ENCODE measurements around the gene HNRNPC. TPM values are rescaled to one million over a fixed set of nuclear protein-coding genes. Genes with fewer than 3 reads are reported as not detected.

HNRNPC gene
- total RNA-seq, 1 experiment from 2014 or later: 843 TPM

DNA sequence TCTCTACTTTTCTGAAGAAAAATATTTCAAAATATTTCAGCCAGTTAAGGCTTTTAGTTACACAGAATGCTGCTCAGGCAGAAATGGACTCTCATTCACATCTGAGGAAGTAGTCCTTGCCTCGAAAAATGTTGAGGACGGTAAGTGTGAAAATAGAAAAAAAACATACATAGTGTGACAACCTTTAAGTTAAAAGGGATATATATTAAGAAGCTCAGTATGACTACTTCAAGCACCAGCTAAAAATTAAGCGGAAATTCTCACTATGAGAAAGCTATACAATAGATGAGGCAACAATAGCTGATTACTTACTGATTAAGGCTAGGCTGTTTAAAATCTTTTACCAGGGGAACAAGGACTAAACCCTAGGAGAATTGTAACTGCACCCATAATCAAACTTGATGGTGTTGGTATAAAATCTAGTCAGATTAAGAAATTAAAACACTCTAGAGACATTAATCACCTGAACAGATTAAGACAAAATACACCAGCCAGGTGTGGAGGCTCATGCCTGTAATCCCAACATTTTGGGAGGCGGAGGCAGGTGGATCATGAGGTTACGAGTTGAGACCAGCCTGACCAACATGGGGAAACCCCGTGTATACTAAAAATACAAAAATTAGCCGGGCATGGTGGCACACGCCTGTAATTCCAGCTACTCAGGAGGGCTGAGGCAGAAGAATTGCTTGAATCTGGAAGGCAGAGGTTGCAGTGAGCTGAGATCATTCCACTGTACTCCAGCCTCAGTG is 53.9 kb downstream of the HNRNPC start:
- no peak overlapping the region for H3K4me3 ChIP-seq (replicated peaks in 1 of 2; ENCODE audit: low read depth in 1 of 2, low read length in 2 of 2)
- intact Hi-C loops (cut with micrococcal nuclease): no loop called here
- ATAC-seq (no peak), DNase-seq (ENCODE audit: low read depth, low spot score) (no peak)
- H3K27ac ChIP-seq (ENCODE audit: low read depth, low read length): no peak overlapping the region
- H3K4me2 ChIP-seq (ENCODE audit: low read length): no peak overlapping the region
- no peaks in the 10 kb centered on the region for H3K9me2 ChIP-seq (ENCODE audit: insufficient read depth)
- no peak overlapping the region for H3K9ac ChIP-seq (ENCODE audit: low read length)
- H3K79me2 ChIP-seq (ENCODE audit: insufficient read depth, low read length): peaks cover 94% of the 10 kb centered on the region
- BruUV-seq (replicated peaks): no TSS peak
- H3K4me1 ChIP-seq (ENCODE audit: control insufficient read depth in 1 of 2, insufficient read depth in 2 of 2, low read length in 2 of 2): peaks cover 0 to 19% of the 10 kb centered on the region in 2 experiments; a peak in 2 of 4 replicates
- H3K9me3 ChIP-seq (ENCODE audit: control insufficient read depth in 1 of 2, insufficient read depth in 1 of 2, low read depth in 1 of 2, low read length in 2 of 2): no peaks in the 10 kb centered on the region
- CTCF ChIA-PET: no interaction called here
- peaks cover 70% of the 10 kb centered on the region for H4K20me1 ChIP-seq (ENCODE audit: insufficient read depth)
- TF ChIP-seq, protein P1, sequence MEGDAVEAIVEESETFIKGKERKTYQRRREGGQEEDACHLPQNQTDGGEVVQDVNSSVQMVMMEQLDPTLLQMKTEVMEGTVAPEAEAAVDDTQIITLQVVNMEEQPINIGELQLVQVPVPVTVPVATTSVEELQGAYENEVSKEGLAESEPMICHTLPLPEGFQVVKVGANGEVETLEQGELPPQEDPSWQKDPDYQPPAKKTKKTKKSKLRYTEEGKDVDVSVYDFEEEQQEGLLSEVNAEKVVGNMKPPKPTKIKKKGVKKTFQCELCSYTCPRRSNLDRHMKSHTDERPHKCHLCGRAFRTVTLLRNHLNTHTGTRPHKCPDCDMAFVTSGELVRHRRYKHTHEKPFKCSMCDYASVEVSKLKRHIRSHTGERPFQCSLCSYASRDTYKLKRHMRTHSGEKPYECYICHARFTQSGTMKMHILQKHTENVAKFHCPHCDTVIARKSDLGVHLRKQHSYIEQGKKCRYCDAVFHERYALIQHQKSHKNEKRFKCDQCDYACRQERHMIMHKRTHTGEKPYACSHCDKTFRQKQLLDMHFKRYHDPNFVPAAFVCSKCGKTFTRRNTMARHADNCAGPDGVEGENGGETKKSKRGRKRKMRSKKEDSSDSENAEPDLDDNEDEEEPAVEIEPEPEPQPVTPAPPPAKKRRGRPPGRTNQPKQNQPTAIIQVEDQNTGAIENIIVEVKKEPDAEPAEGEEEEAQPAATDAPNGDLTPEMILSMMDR (IDR thresholded peaks at IDR 0.05 in 2 of 3, conservative IDR thresholded peaks at IDR 0.05 in 1 of 3; ENCODE audit: borderline replicate concordance in 1 of 3, insufficient read depth in 1 of 3, low read depth in 2 of 3, low read length in 2 of 3): no peak
- no peak for TF ChIP-seq TCF7L2 (IDR thresholded peaks at IDR 0.05; ENCODE audit: borderline replicate concordance, extremely low read depth, insufficient read depth, insufficient read length)
- no peak for TF ChIP-seq SRF (IDR thresholded peaks at IDR 0.05; ENCODE audit: low read depth)
- no peak for TF ChIP-seq POLR2A (IDR thresholded peaks at IDR 0.05; ENCODE audit: borderline replicate concordance, extremely low read depth, insufficient read depth, insufficient read length)
- TF ChIP-seq SIN3A (IDR thresholded peaks at IDR 0.05; ENCODE audit: low read depth): no peak
- TF ChIP-seq EZH2phosphoT487 (IDR thresholded peaks at IDR 0.05; ENCODE audit: borderline replicate concordance): no peak
- TF ChIP-seq FOSL1 (IDR thresholded peaks at IDR 0.05; ENCODE audit: low read depth): no peak
- no peak for TF ChIP-seq CEBPB (IDR thresholded peaks at IDR 0.05; ENCODE audit: low read depth)
- TF ChIP-seq JUND (IDR thresholded peaks at IDR 0.05): no peak
- TF ChIP-seq, protein P2, sequence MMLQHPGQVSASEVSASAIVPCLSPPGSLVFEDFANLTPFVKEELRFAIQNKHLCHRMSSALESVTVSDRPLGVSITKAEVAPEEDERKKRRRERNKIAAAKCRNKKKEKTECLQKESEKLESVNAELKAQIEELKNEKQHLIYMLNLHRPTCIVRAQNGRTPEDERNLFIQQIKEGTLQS (IDR thresholded peaks at IDR 0.05): no peak
- TF ChIP-seq EGR1 (IDR thresholded peaks at IDR 0.05; ENCODE audit: low read depth): no peak
- no peak for TF ChIP-seq ELF1 (IDR thresholded peaks at IDR 0.05; ENCODE audit: borderline replicate concordance, low read depth)
- TF ChIP-seq, protein P3, sequence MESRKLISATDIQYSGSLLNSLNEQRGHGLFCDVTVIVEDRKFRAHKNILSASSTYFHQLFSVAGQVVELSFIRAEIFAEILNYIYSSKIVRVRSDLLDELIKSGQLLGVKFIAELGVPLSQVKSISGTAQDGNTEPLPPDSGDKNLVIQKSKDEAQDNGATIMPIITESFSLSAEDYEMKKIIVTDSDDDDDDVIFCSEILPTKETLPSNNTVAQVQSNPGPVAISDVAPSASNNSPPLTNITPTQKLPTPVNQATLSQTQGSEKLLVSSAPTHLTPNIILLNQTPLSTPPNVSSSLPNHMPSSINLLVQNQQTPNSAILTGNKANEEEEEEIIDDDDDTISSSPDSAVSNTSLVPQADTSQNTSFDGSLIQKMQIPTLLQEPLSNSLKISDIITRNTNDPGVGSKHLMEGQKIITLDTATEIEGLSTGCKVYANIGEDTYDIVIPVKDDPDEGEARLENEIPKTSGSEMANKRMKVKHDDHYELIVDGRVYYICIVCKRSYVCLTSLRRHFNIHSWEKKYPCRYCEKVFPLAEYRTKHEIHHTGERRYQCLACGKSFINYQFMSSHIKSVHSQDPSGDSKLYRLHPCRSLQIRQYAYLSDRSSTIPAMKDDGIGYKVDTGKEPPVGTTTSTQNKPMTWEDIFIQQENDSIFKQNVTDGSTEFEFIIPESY (IDR thresholded peaks at IDR 0.05; ENCODE audit: extremely low read depth, insufficient replicate concordance, low read length): no peak
- H3K36me3 ChIP-seq (ENCODE audit: control insufficient read depth in 1 of 2, insufficient read depth in 2 of 2, low read length in 2 of 2): peaks cover 64 to 69% of the 10 kb centered on the region in 2 experiments
- RAD21 ChIA-PET (ENCODE audit: low non-redundant PET in 1 of 2, low total read pairs in 2 of 2, uncharacterized antibody in 2 of 2, unreplicated experiment in 2 of 2): no interaction called here
- H2AFZ ChIP-seq (ENCODE audit: low read depth, low read length, poor library complexity, severe bottlenecking): no peak overlapping the region
- POLR2A ChIA-PET: no interaction called here
- H3K27me3 ChIP-seq (ENCODE audit: insufficient read depth, low read length): no peaks in the 10 kb centered on the region

Data from HCT116 (cell line).